Naive thymus-derived CD4-positive, alpha-beta T cell (primary cell): ENCODE data around the gene NTRK3. TPM values are rescaled to one million over a fixed set of nuclear protein-coding genes. Genes with fewer than 3 reads are reported as not detected.

Experiments used
- ATAC-seq: fragments of 150-1000 bp; cut with Tn5 transposase; 2 replicates; pipeline ENCODE4 v1.10.0; 2021; ENCODE audit warnings: mild to moderate bottlenecking, moderate library complexity
- CTCF ChIA-PET: fragments of 350-600 bp; sonication (Branson Sonifier 250); formaldehyde crosslinking; loops from one replicate; lab custom pipeline; 2021; ENCODE audit warnings: antibody characterized with exemption; lab: Charles Lee
- POLR2A ChIA-PET: fragments of 350-600 bp; sonication (Branson Sonifier 250); formaldehyde crosslinking; loops from one replicate; lab custom pipeline; 2021; ENCODE audit warnings: antibody characterized with exemption, inconsistent platforms; lab: Charles Lee
- DNase-seq, 9 donors: peaks; one replicate each; pipeline versions ENCODE4 v3.0.0 to v3.0.0-alpha.2; 2020 to 2022; ENCODE audit warnings: mixed read lengths in 1 of 9
- H3K27ac ChIP-seq: one replicate; pipeline ENCODE4 v1.7.0; 2013; ENCODE audit warnings: mild to moderate bottlenecking, low read depth, low read length, moderate library complexity
- H3K27me3 ChIP-seq, 2 donors: one replicate each; pipeline ENCODE4 v1.7.0; 2013; ENCODE audit warnings: low read length in 2 of 2, mild to moderate bottlenecking in 2 of 2, moderate library complexity in 2 of 2; ENCODE audit not compliant: control insufficient read depth in 2 of 2, insufficient read depth in 2 of 2
- H3K36me3 ChIP-seq, 3 experiments: 1 replicate in 2 of 3; 2 replicates in 1 of 3; pipeline ENCODE4 v1.7.0; 2013; ENCODE audit warnings: low read length in 3 of 3, mild to moderate bottlenecking in 3 of 3, moderate library complexity in 1 of 3; ENCODE audit not compliant: insufficient read depth in 3 of 3, control insufficient read depth in 2 of 3
- H3K4me1 ChIP-seq, 2 donors: one replicate each; pipeline ENCODE4 v1.7.0; 2013; ENCODE audit warnings: low read length in 2 of 2, mild to moderate bottlenecking in 2 of 2, moderate library complexity in 1 of 2; ENCODE audit not compliant: control insufficient read depth in 2 of 2, insufficient read depth in 2 of 2
- H3K4me3 ChIP-seq: 2 replicates; pipeline ENCODE4 v1.7.0; 2013; ENCODE audit warnings: mild to moderate bottlenecking, low read length
- H3K9me3 ChIP-seq, 3 experiments: 1 replicate in 2 of 3; 2 replicates in 1 of 3; pipeline ENCODE4 v1.7.0; 2013; ENCODE audit warnings: low read length in 3 of 3; ENCODE audit not compliant: control insufficient read depth in 2 of 3
- H3K27ac Mint-ChIP-seq, 9 donors: one replicate each; pipeline ENCODE4 v1.8.0; 2020 to 2022; ENCODE audit warnings: mixed read lengths in 9 of 9, mild to moderate bottlenecking in 8 of 9, moderate library complexity in 5 of 9, inconsistent platforms in 2 of 9
- H3K27me3 Mint-ChIP-seq, 5 donors: one replicate each; pipeline ENCODE4 v1.8.0; 2021 to 2022; ENCODE audit warnings: mixed read lengths in 5 of 5, mild to moderate bottlenecking in 1 of 5
- H3K36me3 Mint-ChIP-seq, 5 donors: one replicate each; pipeline ENCODE4 v1.8.0; 2020 to 2022; ENCODE audit warnings: mixed read lengths in 5 of 5, mild to moderate bottlenecking in 3 of 5, inconsistent platforms in 1 of 5
- H3K4me1 Mint-ChIP-seq, 7 donors: one replicate each; pipeline ENCODE4 v1.8.0; 2020 to 2022; ENCODE audit warnings: mixed read lengths in 7 of 7, mild to moderate bottlenecking in 3 of 7, inconsistent platforms in 1 of 7
- H3K4me3 Mint-ChIP-seq, 10 donors: one replicate each; pipeline ENCODE4 v1.8.0; 2020 to 2022; ENCODE audit warnings: mild to moderate bottlenecking in 10 of 10, mixed read lengths in 10 of 10, moderate library complexity in 6 of 10, inconsistent platforms in 2 of 10
- H3K9me3 Mint-ChIP-seq, 11 donors: one replicate each; pipeline ENCODE4 v1.8.0; 2020 to 2022; ENCODE audit warnings: mixed read lengths in 11 of 11, mild to moderate bottlenecking in 4 of 11, inconsistent platforms in 1 of 11, moderate library complexity in 1 of 11
- intact Hi-C, 2 donors: fragments of 100-400 bp; cut with micrococcal nuclease; formaldehyde crosslinking; loops; one replicate each; pipeline ENCODE4 v1.15.1; 2023
- polyA plus RNA-seq, 2 donors: library from polyadenylated mRNA; unstranded; fragments of 300-500 nt; fragmentation: Illumina TruSeq; gene quantifications; one replicate each; pipeline ENCODE4 v1.2.3, GENCODE V29; 2021
- total RNA-seq, 6 experiments: library from RNA in 5 of 6; stranded (reverse) in 5 of 6; gene quantifications; 1 replicate in 5 of 6; 2 replicates in 1 of 6; pipeline ENCODE4 v1.2.3 and lab custom pipeline; 2021 to 2026

The NTRK3 gene
- total and polyA plus RNA-seq, 7 experiments from 2014 or later: 0.05 to 0.78 TPM; not detected in 5

DNA sequence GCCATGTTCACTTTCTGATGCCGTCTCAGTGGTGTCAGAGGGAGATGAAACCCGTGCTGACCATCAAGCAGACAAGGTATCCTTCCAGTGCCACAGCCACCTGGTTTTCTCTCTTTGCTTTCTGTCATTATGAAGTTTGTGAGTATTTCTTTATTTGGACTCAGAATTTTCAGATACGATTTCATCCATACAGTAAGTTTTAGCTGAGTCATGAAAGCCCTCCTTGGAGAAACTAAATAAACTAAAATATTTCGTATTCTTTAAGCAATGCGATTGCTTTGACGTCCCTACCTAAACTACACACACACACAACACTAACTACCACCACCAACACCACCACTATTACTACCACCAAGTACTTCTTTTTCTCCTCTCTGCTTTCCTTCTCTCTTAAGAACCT lies 350.1 kb downstream of the NTRK3 start:
- Histone ChIP-seq H3K36me3 (no peaks in the 10 kb centered on the region), H3K27ac (no peak overlapping the region), H3K9me3 (no peaks in the 10 kb centered on the region), H3K4me1 (no peaks in the 10 kb centered on the region), H3K4me3 (no peak overlapping the region), H3K27me3 (no peaks in the 10 kb centered on the region)
- H3K9me3 Mint-ChIP-seq: peaks cover 0 to 2% (median 0%) of the 10 kb centered on the region in 11 donors
- no peak overlapping the region for H3K4me3 Mint-ChIP-seq
- no peak overlapping the region for H3K27ac Mint-ChIP-seq
- intact Hi-C loops: no loop called here
- no peak for DNase-seq
- POLR2A ChIA-PET: no interaction called here
- peaks cover 0 to 5% (median 0%) of the 10 kb centered on the region in 5 donors for H3K36me3 Mint-ChIP-seq
- no peaks in the 10 kb centered on the region for H3K4me1 Mint-ChIP-seq
- CTCF ChIA-PET: no interaction called here
- H3K27me3 Mint-ChIP-seq: peaks cover 0 to 29% (median 4%) of the 10 kb centered on the region in 5 donors
- no peak for ATAC-seq

DNA sequence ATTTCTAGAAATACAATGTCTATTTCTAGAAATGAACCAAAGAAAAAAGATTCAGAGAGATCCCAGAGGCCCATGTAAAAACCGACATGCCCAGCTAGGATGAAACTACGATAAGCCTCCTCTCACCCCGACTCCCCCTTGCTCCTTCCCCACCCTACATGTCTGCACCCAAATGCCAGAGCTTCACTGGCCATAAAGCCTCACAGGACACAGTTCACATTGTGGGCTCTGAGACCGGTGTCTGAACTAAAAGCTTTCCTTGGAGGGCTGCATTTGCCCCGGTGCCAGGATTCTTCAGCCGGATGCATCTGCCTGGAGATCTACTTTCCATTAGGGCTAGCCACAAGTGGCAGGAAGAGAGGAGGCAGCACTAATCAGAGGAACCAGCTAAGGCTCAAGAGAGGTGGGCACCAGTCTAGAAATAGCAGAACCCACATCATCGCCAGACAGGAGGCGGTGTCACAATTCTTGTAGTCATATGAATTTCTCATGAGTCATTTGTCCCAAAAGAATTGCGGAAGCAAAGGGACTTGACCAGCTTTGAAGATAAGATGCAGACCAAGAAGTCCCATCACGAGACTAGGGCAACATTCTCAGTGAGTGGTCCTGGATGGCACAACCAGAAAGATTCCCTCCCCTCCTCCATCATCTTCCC lies 353.6 kb downstream of the NTRK3 start:
- DNase-seq: no peak
- ChIA-PET POLR2A (no interaction called here), CTCF (interaction anchor here (0.6 kb wide), 1 partner anchor 1287 kb away, joined by 3 read pairs; no protein-coding TSS in a partner anchor)
- Histone ChIP-seq H3K27ac (no peak overlapping the region), H3K36me3 (no peaks in the 10 kb centered on the region), H3K4me1 (no peaks in the 10 kb centered on the region), H3K9me3 (no peaks in the 10 kb centered on the region), H3K27me3 (no peaks in the 10 kb centered on the region), H3K4me3 (no peak overlapping the region)
- no peak overlapping the region for H3K4me3 Mint-ChIP-seq
- peaks cover 0 to 2% (median 0%) of the 10 kb centered on the region in 11 donors for H3K9me3 Mint-ChIP-seq
- intact Hi-C loops: no loop called here
- ATAC-seq: peak; percentile 58
- no peaks in the 10 kb centered on the region for H3K36me3 Mint-ChIP-seq
- no peak overlapping the region for H3K27ac Mint-ChIP-seq
- H3K4me1 Mint-ChIP-seq: no peaks in the 10 kb centered on the region
- peaks cover 0 to 6% (median 0%) of the 10 kb centered on the region in 5 donors for H3K27me3 Mint-ChIP-seq

DNA sequence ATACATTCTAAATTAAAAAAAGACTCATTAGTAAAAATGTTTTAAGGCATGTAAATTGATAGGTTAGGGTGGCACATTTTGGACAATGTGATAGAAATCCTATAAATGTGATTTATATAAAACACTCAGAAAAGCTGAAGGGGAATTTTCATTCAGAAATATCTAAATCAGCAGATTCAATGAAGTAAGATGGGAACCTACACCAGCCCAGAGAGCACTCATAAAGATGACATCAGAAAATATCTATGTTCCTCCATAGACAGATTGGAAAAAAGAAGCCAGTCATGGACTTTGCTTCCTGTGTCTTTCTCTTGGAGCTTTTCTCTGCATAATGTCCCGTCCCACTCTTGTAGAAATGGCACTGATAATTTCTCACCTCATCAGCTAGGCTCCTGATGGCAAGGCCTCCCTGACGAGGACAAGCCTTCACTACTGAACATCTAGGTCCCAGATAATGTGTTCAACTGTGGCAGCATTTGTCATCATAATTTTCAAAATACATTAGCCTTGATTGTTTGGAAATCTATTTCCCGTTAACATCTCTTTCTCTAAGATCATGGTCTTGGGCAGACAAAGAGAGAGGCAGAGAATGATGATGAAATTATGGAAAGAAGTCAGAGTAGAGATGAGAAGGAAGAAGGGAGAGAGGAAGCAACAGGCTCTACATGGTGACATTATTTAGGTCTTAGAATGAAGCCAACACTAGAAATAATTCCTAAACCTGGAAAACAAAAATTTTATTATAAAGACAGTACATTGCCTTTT lies 354.4 kb downstream of the NTRK3 start:
- intact Hi-C loops: no loop called here
- DNase-seq (no peak), ATAC-seq (no peak)
- ChIA-PET POLR2A (no interaction called here), CTCF (no interaction called here)
- Mint-ChIP-seq H3K4me3 (no peak overlapping the region), H3K27me3 (peaks cover 0 to 6% (median 0%) of the 10 kb centered on the region in 5 donors), H3K4me1 (no peaks in the 10 kb centered on the region), H3K36me3 (no peaks in the 10 kb centered on the region), H3K9me3 (peaks cover 0 to 2% (median 0%) of the 10 kb centered on the region in 11 donors), H3K27ac (no peak overlapping the region)
- Histone ChIP-seq H3K27me3 (no peaks in the 10 kb centered on the region), H3K9me3 (no peaks in the 10 kb centered on the region), H3K36me3 (no peaks in the 10 kb centered on the region), H3K27ac (no peak overlapping the region), H3K4me1 (no peaks in the 10 kb centered on the region), H3K4me3 (no peak overlapping the region)

DNA sequence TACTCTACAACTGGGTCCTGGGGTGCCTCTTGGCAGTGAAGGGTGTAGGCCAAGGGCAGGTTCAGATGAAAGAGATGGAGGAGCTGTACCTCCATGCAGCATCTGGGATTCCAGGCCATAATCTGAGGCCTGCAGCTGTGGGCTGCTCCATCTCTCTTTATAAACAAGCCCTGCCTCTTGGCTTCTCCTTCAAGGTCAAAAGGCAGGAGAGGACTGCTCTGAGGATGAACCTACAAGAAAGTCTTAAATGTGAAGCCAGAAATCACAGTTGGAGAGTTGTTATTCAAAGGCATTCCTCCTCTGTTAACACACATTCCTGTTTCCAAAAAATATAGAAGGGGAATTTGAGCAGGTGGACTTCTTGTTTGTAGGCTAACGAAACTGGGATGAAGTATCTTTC lies 355.5 kb downstream of the NTRK3 start:
- CTCF ChIA-PET: no interaction called here
- Mint-ChIP-seq H3K27ac (no peak overlapping the region), H3K4me1 (no peaks in the 10 kb centered on the region), H3K27me3 (peaks cover 0 to 6% (median 0%) of the 10 kb centered on the region in 5 donors), H3K36me3 (no peaks in the 10 kb centered on the region), H3K9me3 (peaks cover 0 to 2% (median 0%) of the 10 kb centered on the region in 11 donors), H3K4me3 (no peak overlapping the region)
- DNase-seq: no peak
- Histone ChIP-seq H3K27me3 (no peaks in the 10 kb centered on the region), H3K4me3 (no peak overlapping the region), H3K36me3 (no peaks in the 10 kb centered on the region), H3K9me3 (no peaks in the 10 kb centered on the region), H3K4me1 (no peaks in the 10 kb centered on the region), H3K27ac (no peak overlapping the region)
- intact Hi-C loops: no loop called here
- POLR2A ChIA-PET: no interaction called here
- no peak for ATAC-seq

DNA sequence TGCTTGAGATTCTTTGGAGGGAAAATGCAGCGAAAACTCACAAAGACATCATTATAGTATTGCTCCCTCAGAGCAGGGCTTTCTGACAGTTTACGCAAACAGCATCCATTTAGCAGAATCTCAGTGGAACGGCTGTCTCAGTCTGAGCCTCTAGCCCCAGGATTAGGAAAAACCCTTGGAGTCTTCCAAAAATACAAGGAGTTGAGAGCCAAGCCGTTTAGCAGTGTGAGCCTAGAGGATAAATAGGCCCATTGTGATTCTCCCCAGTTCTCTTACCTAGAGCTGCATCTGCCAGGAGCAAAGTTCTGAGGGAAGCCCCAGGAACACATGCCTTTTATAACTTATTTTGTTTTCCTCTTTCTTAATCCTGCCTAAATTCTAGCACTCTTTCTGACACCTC lies 359.6 kb downstream of the NTRK3 start:
- ChIA-PET CTCF (interaction anchor here (0.6 kb wide), 1 partner anchor 9 kb away, joined by 3 read pairs; no protein-coding TSS in a partner anchor), POLR2A (no interaction called here)
- DNase-seq: no peak
- Mint-ChIP-seq H3K27me3 (peaks cover 0 to 9% (median 3%) of the 10 kb centered on the region in 5 donors), H3K4me3 (no peak overlapping the region), H3K9me3 (peaks cover 0 to 3% (median 0%) of the 10 kb centered on the region in 11 donors), H3K27ac (no peak overlapping the region), H3K36me3 (no peaks in the 10 kb centered on the region), H3K4me1 (peaks cover 0 to 2% (median 0%) of the 10 kb centered on the region in 7 donors)
- no peaks in the 10 kb centered on the region for H3K9me3 ChIP-seq
- no peak for ATAC-seq
- no peaks in the 10 kb centered on the region for H3K4me1 ChIP-seq
- intact Hi-C loops: no loop called here
- no peak overlapping the region for H3K27ac ChIP-seq
- H3K36me3 ChIP-seq: no peaks in the 10 kb centered on the region
- H3K4me3 ChIP-seq: no peak overlapping the region
- H3K27me3 ChIP-seq: no peaks in the 10 kb centered on the region

DNA sequence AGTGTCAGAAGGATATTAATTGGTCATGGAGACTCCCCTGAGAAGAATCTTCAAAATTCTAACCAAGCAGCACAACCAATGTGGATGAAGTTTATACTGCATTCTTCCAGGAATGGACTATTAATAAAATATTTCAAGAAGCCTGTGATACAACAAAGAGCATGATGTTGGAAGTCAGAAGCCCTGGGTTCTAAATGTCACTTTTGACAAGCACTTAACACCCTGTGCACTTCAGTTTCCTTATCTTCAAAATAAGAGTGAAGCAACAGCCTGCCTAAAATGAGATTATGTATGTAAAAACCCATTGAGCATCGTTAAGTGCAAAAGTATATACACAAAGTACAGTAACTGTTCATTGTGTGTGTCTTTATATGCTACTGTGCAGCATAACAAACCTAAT lies 369.4 kb downstream of the NTRK3 start:
- Histone ChIP-seq H3K4me3 (no peak overlapping the region), H3K27me3 (no peaks in the 10 kb centered on the region), H3K9me3 (no peaks in the 10 kb centered on the region), H3K36me3 (no peaks in the 10 kb centered on the region), H3K4me1 (no peaks in the 10 kb centered on the region), H3K27ac (no peak overlapping the region)
- DNase-seq (no peak), ATAC-seq (no peak)
- ChIA-PET POLR2A (no interaction called here), CTCF (no interaction called here)
- Mint-ChIP-seq H3K4me3 (no peak overlapping the region), H3K4me1 (no peaks in the 10 kb centered on the region), H3K27me3 (peaks cover 3 to 20% (median 14%) of the 10 kb centered on the region in 5 donors), H3K27ac (no peak overlapping the region), H3K36me3 (no peaks in the 10 kb centered on the region), H3K9me3 (peaks cover 0 to 5% (median 0%) of the 10 kb centered on the region in 11 donors)
- intact Hi-C loops: no loop called here
